NCI-H446 treated with DMSO at 0.1 percent for 48 hours (cell line): ENCODE data around the gene SAMD1.
"Not testable (repeated sequence)": the region's sequence is repeated elsewhere in the genome, so short reads cannot be mapped to it uniquely, and the experiment has no call there.

Experiments
- DNase-seq: peaks from one replicate; lab custom pipeline; 2025; lab: John Stamatoyannopoulos, UW

Gene SAMD1

DNA sequence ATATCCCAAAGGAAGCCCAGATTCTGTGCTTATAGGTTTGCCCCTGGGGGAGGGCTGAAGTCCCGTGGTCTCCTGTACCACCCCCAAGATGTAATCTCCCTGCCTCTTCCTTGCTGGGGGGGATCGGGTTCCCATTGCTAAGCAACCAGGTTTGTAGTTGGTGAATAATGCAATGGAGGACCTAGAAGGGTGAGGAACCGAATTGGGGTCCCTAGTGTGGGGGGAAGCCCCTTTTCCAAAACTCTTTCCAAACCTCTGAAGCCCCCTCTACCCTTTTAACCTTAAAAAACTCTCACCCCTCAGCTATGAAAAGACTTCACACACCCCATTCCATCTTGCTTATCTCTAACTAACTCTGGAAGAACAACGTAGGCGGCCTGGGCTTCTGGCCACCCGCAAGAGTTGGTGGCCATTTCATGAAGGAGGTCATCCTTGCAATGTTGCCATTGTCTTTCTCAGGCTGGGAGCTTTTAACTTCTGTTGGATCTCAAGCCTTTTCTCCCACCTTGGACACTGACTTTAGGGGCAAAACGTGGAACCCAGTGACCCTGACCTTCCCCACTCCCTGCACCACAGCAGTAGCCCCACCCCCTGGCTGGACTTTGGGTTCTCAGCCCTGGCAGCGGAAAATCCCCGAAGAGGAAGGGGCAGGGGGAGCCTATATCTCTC lies 29.3 kb downstream of the SAMD1 start:
- DNase-seq, result no peak

- DNase-seq, result no peak
Measured at GRCh38 chr19:14059652-14060155, 30.8 kb downstream of the SAMD1 start.

- DNase-seq, result no peak
Measured at GRCh38 chr19:14059093-14059480, 31.5 kb downstream of the SAMD1 start.

DNA sequence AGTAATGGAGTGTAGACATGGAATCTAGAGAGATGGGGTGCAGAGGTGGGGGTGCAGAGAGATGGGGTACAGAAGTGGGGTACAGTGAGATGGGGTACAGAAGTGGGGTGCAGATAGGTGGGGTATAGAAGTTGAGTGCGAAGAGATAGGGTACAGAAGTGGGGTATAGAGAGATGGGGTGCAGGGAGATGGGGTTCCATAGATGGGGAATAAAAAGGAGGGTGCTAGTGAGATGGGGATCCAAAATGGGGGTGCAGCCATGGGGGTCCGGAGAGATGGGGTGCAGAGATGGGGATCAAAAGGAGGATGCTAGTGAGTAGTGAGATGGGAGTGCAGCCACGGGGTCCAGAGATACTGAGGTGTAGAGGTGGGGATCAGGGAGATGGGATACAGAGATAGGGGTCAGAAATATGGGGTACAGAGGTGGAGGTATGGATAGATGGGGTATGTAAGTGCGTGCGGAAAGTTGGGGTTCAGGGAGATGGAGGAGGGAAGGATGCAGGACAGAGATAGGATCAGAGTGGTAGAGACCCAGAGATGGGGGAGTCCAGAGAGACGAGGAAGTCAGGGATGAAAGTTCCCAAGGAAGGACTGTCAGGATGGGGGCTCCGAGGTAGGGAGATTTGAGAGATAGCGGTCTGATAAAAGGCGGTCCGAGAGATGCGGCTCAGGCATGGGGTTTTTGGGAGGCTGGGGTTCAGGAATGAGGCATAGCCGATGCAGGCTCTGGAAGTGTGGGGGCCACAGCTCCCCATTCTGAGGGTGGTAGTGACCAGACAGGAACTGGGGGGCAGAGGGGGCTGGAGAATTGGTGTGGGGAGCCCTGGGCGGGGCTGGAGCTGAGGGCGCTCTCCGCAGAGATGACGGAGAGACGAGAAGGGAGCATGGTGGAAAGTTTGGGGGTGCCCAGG lies 32.1 kb downstream of the SAMD1 start:
- no peak for DNase-seq

- no peak for DNase-seq
Measured at GRCh38 chr19:14056741-14057356, 33.7 kb downstream of the SAMD1 start.

DNA sequence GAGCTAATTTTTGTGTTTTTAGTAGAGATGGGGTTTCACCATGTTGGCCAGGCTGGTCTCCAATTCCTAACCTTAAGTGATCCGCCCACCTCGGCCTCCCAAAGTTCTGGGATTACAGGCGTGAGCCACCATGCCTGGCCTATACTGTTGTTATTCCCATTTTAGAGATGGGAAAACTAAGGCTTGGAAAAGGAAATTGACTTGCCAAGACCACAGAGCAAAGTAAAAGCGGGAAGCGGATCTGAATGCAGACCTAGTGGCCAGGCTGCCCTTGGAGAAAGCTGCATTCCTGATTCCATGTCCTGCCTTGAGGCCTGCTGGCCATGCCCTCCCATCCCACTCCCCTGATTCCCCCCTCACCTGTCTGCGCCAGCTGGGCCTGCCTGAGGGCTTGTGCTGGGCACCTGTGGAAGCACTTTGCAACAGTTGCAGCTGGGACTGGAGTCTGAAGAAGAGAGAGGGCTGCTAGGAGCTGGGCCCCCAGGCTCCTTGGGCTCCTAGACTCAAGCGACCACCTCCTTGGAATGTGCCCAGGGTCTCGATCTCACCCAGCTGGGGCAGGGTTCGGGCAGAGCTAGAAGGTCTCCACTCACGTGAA lies 34.4 kb downstream of the SAMD1 start:
- no peak for DNase-seq

DNA sequence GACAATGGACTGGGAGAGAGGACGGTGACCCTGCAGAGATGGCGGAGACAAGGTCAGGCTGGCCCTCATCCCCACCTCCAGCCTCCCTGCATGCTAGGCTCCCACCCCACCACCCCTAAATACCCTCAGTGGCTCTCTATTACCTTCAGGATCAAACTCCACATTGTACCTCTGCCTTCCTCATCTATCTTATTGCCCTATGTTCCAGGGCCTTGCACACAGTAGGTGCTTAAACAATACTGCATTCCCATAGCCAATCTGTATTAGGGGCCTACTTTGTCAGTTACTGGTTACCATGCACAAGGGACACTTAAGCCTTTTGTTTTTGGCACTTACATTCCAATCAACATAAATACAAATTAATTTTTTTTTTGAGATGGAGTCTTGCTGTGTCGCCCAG lies 35.2 kb downstream of the SAMD1 start:
- no peak for DNase-seq

GRCh38 chr19:14054721-14055120 lies 35.8 kb downstream of the SAMD1 start:
- no peak for DNase-seq

DNA sequence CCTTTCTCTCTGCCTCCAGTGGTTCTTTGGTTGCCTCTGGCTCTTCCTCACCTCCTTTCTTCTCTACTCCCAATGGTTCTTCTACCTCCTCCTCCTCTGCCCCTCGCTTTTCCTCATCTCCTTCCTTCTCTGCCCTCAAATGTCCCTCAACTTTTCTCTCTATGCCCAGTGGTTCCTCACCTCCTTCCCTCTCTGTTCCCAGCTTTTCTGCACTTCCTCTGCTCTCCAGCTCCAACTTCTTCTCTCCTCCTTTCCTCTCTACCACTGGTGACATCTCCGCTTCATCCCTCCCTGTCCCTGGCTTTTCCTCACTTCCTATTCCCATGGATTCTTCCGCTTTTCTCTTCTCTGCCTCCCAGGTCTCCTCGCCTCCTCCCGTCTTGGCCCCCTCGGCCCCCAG lies 36.5 kb downstream of the SAMD1 start:
- DNase-seq, result no peak

- no peak for DNase-seq
Measured at GRCh38 chr19:14053500-14053899, 37.1 kb downstream of the SAMD1 start.

- no peak for DNase-seq
Measured at GRCh38 chr19:14053032-14053431, 37.5 kb downstream of the SAMD1 start.

DNA sequence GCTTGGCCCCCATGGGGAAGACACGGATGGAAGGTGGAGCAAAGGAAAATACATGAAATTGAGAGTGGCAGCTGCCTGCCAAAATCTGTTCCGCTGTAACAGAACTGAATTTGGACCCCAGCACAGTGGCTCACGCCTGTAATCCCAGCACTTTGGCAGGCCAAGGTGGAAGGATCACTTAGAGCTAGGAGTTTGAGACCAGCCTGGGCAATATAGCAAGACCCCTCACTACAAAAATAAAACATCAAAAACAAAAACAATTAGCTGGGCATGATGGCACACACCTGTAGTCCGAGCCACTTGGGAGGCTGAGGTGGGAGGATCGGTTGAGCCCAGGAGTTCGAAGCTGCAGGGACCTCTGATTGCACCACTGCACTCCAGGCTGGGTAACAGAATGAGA lies 38.1 kb downstream of the SAMD1 start:
- DNase-seq, result no peak

DNA sequence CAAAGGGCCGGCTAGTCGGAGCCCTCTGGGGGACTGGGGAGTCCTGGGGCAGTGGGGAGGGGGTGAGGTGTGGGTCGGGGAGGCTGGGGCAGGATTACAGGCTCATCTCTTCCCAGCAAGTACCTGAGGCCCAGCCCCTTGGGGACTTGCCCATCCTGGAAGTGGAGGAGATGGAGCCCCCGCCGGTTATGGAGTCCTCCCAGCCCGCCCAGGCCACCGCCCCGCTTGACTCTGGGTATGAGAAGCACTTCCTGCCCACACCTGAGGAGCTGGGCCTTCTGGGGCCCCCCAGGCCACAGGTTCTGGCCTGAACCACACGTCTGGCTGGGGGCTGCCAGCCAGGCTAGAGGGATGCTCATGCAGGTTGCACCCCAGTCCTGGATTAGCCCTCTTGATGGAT lies 38.6 kb downstream of the SAMD1 start:
- DNase-seq, result no peak

GRCh38 chr19:14050961-14051360 lies 39.6 kb downstream of the SAMD1 start:
- not testable (repeated sequence) for DNase-seq

- no peak for DNase-seq
Measured at GRCh38 chr19:14050512-14050911, 40.0 kb downstream of the SAMD1 start.

DNA sequence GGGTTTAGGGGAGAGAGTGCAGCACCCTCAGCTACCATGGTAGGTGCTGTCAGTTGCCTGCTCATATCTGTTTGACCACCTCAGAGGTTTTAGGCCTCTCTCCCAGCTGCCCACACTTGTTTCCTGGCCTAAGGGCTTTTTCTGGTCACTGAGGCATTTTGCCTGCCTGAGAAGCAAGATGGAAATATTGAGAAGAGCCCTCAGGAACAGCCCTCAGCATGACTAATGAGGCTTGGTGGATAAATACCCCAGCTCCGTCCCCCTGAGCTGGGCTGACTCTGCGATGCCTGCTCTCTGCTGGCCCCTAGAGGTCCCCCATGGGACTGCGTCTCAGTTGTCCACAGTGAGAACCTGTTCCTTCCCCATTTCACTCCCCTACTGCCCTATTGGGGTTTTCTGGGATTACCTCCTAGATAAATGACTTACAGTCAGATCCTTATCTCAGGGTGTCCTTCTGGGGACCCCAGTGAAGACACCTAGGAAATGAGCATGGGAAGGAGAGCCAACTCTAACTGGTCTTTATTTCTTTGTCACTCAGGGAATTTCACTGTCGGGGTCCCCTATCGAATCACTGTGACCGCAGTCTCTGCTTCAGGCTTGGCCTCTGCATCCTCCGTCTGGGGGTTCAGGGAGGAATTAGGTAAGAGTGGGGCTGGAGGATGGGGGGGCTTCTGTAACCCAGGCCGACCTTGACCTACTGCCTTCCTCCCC lies 42.0 kb downstream of the SAMD1 start:
- DNase-seq, result no peak

GRCh38 chr19:14047866-14048265 lies 42.7 kb downstream of the SAMD1 start:
- DNase-seq, result not testable (repeated sequence)

DNA sequence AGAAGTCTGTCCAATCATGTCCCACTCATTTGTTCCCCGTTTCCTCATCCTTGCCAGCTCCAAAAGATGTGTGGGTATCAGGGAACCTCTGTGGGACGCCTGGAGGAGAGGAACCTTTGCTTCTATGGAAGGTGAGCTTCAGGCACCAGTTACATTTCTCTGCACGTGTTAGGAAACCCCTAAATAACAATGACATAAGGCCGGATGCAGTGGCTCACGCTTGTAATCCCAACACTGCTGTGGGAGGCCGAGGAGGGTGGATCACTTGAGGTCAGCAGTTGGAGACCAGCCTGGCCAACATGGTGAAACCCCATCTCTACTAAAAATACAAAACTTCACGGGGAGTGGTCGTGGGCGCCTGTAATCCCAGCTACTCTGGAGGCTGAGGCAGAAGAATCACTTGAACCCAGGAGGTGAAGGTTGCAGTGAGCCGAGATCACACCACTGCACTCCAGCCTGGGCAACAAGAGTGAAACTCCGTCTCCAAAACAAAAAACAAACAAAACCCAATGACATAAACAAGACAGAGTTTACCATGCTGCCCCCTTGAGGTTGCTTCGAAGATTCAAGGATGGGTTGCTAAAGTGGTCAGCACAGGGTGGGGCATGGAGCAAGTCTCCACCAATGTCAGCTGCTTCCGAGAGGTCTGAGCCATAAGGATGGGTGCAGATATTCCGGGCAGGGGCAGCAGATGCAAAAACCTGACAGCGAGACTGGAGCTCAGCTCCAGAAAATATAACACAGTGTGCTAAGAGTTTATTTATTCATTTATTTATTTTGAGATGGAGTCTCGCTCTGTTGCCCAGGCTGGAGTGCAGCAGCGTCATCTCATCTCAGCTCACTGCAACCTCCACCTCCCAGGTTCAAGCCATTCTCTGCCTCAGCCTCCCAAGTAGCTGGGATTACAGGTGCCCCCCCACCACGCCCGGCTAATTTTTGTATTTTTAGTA lies 47.6 kb downstream of the SAMD1 start:
- not testable (repeated sequence) for DNase-seq

- no peak for DNase-seq
Measured at GRCh38 chr19:14039181-14039580, 51.4 kb downstream of the SAMD1 start.
